ENCODE results near the gene PLAC8.
"Not testable (repeated sequence)": the region's sequence is repeated elsewhere in the genome, so short reads cannot be mapped to it uniquely, and the experiment has no call there.

Gene PLAC8

DNA sequence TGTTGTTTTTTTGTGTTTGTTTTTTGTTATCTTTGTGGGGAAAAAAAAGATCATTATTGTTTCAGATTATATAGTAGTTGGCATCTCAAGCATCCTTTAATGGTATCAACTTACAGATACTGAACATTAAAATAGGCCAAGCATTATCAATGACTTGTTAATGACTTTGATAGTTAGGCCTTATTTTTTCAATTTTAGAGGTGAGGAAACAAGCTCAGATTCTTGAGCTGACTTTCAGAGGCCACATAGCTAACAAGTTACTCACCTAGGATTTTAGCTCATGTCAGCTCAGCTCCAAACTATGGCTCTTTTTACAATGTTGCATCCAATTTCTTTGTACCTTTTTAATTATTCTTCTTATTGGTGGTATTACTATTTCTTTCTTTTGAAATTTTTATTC lies 471 bp upstream of the PLAC8 start:
- TF ChIP-seq CTCF (IDR thresholded peaks at IDR 0.05; ENCODE audit: control extremely low read depth, extremely low read depth, low read depth, missing control alignments) = no peak
- ChIA-PET POLR2A (no interaction called here), CTCF (interaction anchor here (0.8 to 1.3 kb wide), 3 partner anchors 10 to 157 kb away, joined by 3 read pairs; no protein-coding TSS in a partner anchor)
- no peak for DNase-seq (ENCODE audit: extremely low spot score)

DNA sequence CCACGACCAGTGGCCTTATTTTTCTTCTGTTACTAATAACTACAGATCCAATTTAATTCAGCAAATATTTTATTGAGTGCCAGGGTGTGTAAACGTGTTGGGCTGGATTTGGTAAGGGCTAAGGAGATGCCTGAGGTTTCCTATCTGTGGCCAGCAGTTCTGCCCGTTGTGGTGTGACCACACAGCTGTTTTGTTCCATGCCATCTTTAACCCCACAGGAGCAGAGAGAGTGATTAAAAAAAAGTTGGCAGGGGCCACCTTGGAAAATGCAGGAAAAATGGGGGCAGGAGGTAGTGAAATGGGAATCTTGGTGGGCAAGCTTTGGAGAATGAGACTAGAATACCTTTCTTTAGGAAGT lies 1.1 kb downstream of the PLAC8 start:
- DNase-seq (ENCODE audit: extremely low spot score) = no peak
- ChIA-PET POLR2A (interaction anchor here (0.6 kb wide), 1 partner anchor 224 kb away, joined by 3 read pairs; no protein-coding TSS in a partner anchor), CTCF (interaction anchor here (0.9 to 2.8 kb wide), 12 partner anchors 10 to 168 kb away, joined by 3 to 6 read pairs (median 4); partner anchors contain the start of gene COPS4)
- no peak for TF ChIP-seq CTCF (IDR thresholded peaks at IDR 0.05; ENCODE audit: control extremely low read depth, extremely low read depth, low read depth, missing control alignments)

GRCh38 chr4:83112678-83113428 lies 1.7 kb downstream of the PLAC8 start:
- no peak for TF ChIP-seq CTCF (IDR thresholded peaks at IDR 0.05; ENCODE audit: control extremely low read depth, extremely low read depth, low read depth, missing control alignments)
- no peak for DNase-seq (ENCODE audit: extremely low spot score)
- CTCF ChIA-PET = interaction anchor here (0.9 to 2.8 kb wide), 12 partner anchors 11 to 169 kb away, joined by 3 to 6 read pairs (median 4); partner anchors contain the start of gene COPS4
- POLR2A ChIA-PET = no interaction called here

- POLR2A ChIA-PET = interaction anchor here (0.7 kb wide), 1 partner anchor 34 kb away, joined by 3 read pairs; no protein-coding TSS in a partner anchor
These were observed 2.3 kb downstream of the PLAC8 start for GRCh38 chr4:83112231-83112630.

DNA sequence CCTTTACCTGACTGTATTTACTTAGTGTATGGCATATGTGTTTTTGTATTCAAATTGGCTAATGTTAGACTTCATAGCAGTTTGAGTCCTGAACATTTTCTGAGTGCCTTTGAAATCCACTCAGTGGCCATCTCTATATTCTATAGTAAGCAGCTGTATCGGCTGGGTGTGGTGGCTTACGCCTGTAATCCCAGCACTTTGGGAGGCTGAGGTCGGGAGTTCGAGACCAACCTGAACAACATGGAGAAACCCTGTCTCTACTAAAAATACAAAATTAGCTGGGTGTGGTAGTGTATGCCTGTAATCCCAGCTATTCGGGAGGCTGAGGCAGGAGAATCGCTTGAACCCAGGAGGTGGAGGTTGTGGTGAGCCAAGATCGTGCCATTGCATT lies 2.8 kb downstream of the PLAC8 start:
- POLR2A ChIA-PET = interaction anchor here (0.7 kb wide), 1 partner anchor 35 kb away, joined by 3 read pairs; no protein-coding TSS in a partner anchor
- not testable (repeated sequence) for DNase-seq (ENCODE audit: extremely low spot score)
- CTCF ChIA-PET = interaction anchor here (1.0 to 2.8 kb wide), 5 partner anchors 10 to 145 kb away, joined by 3 to 6 read pairs (median 4); no protein-coding TSS in a partner anchor

More at GRCh38 chr4:83112231-83112630, 2.3 kb downstream of the PLAC8 start:
- CTCF ChIA-PET = interaction anchor here (1.0 to 2.8 kb wide), 9 partner anchors 11 to 144 kb away, joined by 3 to 6 read pairs (median 4); partner anchors contain the start of gene COPS4
- peak; percentile 42 for DNase-seq (ENCODE audit: extremely low spot score)
- no peak for TF ChIP-seq CTCF (IDR thresholded peaks at IDR 0.05; ENCODE audit: control extremely low read depth, extremely low read depth, low read depth, missing control alignments)

DNA sequence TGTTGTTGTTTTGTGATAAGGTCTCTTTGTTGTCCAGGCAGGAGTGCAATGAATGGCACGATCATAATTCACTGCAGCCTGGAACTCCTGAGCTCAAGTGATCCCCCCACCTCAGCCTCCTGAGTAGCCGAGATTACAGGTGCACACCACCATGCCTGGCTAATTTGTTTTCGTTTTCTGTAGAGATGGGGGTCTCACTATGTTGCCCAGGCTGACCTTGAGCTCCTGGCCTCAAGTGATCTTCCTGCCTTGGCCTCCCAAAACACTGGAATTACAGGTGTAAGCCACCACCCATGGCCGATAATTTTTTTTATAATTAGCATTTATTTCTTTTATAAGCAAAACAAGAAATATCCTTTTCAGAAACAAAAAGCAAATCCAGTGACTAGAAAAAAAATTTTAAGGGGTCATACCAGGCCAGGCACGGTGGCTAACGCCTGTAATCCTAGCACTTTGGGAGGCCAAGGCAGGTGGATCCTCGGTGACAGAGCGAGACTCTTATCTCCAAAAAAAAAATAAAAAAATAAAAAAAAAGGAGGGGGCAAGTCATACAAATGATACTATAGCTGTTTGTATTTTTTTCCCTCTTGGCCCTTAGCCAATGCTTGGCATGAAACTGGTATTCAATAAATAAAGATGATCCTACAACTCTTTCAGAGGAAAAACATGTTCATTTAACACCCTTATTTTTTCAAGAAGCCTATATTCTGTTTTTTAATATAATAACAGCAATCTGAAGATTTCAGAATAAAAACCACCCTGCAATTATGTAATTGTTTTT lies 3.4 kb downstream of the PLAC8 start:
- no peak for DNase-seq (ENCODE audit: extremely low spot score)
- TF ChIP-seq CTCF (IDR thresholded peaks at IDR 0.05; ENCODE audit: control extremely low read depth, extremely low read depth, low read depth, missing control alignments) = no peak
- CTCF ChIA-PET = interaction anchor here (1.0 to 3.1 kb wide), 26 partner anchors 9 to 312 kb away, joined by 3 to 15 read pairs (median 4); partner anchors contain the start of gene LIN54
- POLR2A ChIA-PET = interaction anchor here (0.7 kb wide), 1 partner anchor 35 kb away, joined by 3 read pairs; no protein-coding TSS in a partner anchor

All from GM10248 (cell line).